Mucosa of descending colon (tissue), 3 donors: Measurements from ENCODE around the gene BCL11A. TPM values are rescaled to one million over a fixed set of nuclear protein-coding genes. Genes with fewer than 3 reads are reported as not detected.

Experiments used
- ATAC-seq: fragments of 200-7000 bp; cut with Tn5 transposase; one replicate; pipeline ENCODE4 v1.9.1; 2020; ENCODE audit warnings: mild to moderate bottlenecking, moderate library complexity
- DNase-seq, 3 donors: peaks; one replicate each; pipeline ENCODE4 v3.0.0-alpha.2; 2020
- H3K36me3 ChIP-seq: fragments of 200-600 bp; one replicate; pipeline ENCODE4 v1.8.0; 2021; ENCODE audit warnings: low read depth, mild to moderate bottlenecking
- H3K4me1 ChIP-seq: fragments of 200-600 bp; one replicate; pipeline ENCODE4 v1.8.0; 2021; ENCODE audit warnings: low read depth, mild to moderate bottlenecking
- H3K4me3 ChIP-seq: fragments of 200-600 bp; one replicate; pipeline ENCODE4 v1.8.0; 2021; ENCODE audit warnings: mild to moderate bottlenecking
- H3K9me3 ChIP-seq: fragments of 200-600 bp; one replicate; pipeline ENCODE4 v1.8.0; 2021; ENCODE audit warnings: mild to moderate bottlenecking
- intact Hi-C, 2 donors: fragments of 100-400 bp; cut with DNase I in 1 of 2; cut with micrococcal nuclease in 1 of 2; formaldehyde crosslinking; loops; one replicate each; pipeline versions ENCODE4 v1.11.0 to v1.11.1; 2022; cut with DNase I, micrococcal nuclease
- total RNA-seq, 3 donors: library from RNA; stranded (reverse); fragmentation: NEBNext Ultra II Directional in 2 of 3; extraction: Animal tissue kit (Norgen Biotek cat#: 25700) in 2 of 3; gene quantifications; one replicate each; pipeline versions ENCODE4 v1.2.1 to v1.2.4, GENCODE V29; 2021 to 2023
- TF ChIP-seq, protein P1 (sequence below): fragments of 200-600 bp; IDR thresholded peaks from one replicate; pipeline ENCODE4 v1.8.0; 2022; ENCODE audit warnings: antibody characterized with exemption, mild to moderate bottlenecking
- donor health status: DM: no; HTN: no; CAD: no; lungs with moderate emphysema.
- donor health status: DM: no; HTN: no; CAD: no.
- donor health status: DM: no; HTN: yes; CAD: no.

Gene BCL11A
- total RNA-seq, 3 donors from 2014 or later: 22.8 to 59.6 (median 40.7) TPM

- TF ChIP-seq, protein P1, sequence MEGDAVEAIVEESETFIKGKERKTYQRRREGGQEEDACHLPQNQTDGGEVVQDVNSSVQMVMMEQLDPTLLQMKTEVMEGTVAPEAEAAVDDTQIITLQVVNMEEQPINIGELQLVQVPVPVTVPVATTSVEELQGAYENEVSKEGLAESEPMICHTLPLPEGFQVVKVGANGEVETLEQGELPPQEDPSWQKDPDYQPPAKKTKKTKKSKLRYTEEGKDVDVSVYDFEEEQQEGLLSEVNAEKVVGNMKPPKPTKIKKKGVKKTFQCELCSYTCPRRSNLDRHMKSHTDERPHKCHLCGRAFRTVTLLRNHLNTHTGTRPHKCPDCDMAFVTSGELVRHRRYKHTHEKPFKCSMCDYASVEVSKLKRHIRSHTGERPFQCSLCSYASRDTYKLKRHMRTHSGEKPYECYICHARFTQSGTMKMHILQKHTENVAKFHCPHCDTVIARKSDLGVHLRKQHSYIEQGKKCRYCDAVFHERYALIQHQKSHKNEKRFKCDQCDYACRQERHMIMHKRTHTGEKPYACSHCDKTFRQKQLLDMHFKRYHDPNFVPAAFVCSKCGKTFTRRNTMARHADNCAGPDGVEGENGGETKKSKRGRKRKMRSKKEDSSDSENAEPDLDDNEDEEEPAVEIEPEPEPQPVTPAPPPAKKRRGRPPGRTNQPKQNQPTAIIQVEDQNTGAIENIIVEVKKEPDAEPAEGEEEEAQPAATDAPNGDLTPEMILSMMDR: no peak
- peaks cover 7% of the 10 kb centered on the region for H3K4me1 ChIP-seq
- H3K4me3 ChIP-seq: no peak overlapping the region
- no peak for ATAC-seq
- H3K9me3 ChIP-seq: no peaks in the 10 kb centered on the region
- intact Hi-C loops: no loop called here
- no peak for DNase-seq
- no peaks in the 10 kb centered on the region for H3K36me3 ChIP-seq
Measured at GRCh38 chr2:60496475-60496874, 57.0 kb downstream of the BCL11A start.

DNA sequence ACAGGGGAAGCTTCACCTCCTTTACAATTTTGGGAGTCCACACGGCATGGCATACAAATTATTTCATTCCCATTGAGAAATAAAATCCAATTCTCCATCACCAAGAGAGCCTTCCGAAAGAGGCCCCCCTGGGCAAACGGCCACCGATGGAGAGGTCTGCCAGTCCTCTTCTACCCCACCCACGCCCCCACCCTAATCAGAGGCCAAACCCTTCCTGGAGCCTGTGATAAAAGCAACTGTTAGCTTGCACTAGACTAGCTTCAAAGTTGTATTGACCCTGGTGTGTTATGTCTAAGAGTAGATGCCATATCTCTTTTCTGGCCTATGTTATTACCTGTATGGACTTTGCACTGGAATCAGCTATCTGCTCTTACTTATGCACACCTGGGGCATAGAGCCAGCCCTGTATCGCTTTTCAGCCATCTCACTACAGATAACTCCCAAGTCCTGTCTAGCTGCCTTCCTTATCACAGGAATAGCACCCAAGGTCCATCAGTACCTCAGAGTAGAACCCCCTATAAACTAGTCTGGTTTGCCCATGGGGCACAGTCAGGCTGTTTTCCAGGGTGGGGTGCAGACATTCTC lies 58.3 kb downstream of the BCL11A start:
- intact Hi-C loops: no loop called here
- peak in 2 of 3 donors; percentile 54 to 88 for DNase-seq
- peaks cover 7% of the 10 kb centered on the region for H3K4me1 ChIP-seq
- no peaks in the 10 kb centered on the region for H3K36me3 ChIP-seq
- TF ChIP-seq, protein P1: no peak
- peak; percentile 96 for ATAC-seq
- no peaks in the 10 kb centered on the region for H3K9me3 ChIP-seq
- H3K4me3 ChIP-seq: no peak overlapping the region

GRCh38 chr2:60493804-60494387 lies 59.6 kb downstream of the BCL11A start:
- Histone ChIP-seq H3K4me3 (no peak overlapping the region), H3K4me1 (peaks cover 7% of the 10 kb centered on the region), H3K36me3 (no peaks in the 10 kb centered on the region), H3K9me3 (no peaks in the 10 kb centered on the region)
- no peak for DNase-seq
- intact Hi-C loops: no loop called here
- no peak for ATAC-seq
- TF ChIP-seq, protein P1: no peak

DNA sequence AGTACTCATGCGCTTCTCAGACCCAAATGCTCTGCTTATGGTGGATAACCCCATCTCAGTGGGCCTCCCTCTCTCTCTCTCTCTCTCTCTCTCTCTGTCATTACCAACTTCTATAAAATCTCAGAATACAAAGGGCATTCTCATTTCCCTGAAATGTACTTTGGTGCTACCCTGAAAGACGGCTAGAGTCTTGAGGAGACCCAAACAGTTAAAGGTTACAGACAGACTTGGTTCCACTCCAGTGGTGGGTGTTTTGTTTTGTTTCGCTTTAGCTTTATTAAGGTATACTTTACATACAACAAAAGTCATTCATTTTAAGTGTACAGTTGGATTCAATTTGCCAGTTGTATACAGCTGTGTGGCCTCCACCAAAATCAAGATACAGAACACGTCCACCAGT lies 60.9 kb downstream of the BCL11A start:
- Histone ChIP-seq H3K4me1 (peaks cover 7% of the 10 kb centered on the region), H3K4me3 (no peak overlapping the region), H3K36me3 (no peaks in the 10 kb centered on the region), H3K9me3 (no peaks in the 10 kb centered on the region)
- ATAC-seq: no peak
- DNase-seq: no peak
- intact Hi-C loops: no loop called here
- TF ChIP-seq, protein P1: no peak

- no peak for ATAC-seq
- intact Hi-C loops: no loop called here
Measured at GRCh38 chr2:60490848-60491247, 62.6 kb downstream of the BCL11A start.

More at GRCh38 chr2:60490848-60491247, 62.6 kb downstream of the BCL11A start:
- no peak overlapping the region for H3K4me3 ChIP-seq
- no peaks in the 10 kb centered on the region for H3K36me3 ChIP-seq
- DNase-seq: no peak
- H3K4me1 ChIP-seq: peaks cover 7% of the 10 kb centered on the region
- TF ChIP-seq, protein P1: no peak
- H3K9me3 ChIP-seq: no peaks in the 10 kb centered on the region
